Measurements from ENCODE around the gene NDUFV1.

The NDUFV1 gene

GRCh38 chr11:67576735-67577475 lies 29.8 kb upstream of the NDUFV1 start:
- 86% methylated on average over 14 of the region's 14 CpGs for WGBS
- peaks cover 11% of the 10 kb centered on the region for H3K4me1 ChIP-seq (ENCODE audit: insufficient read depth, low read length)
- no peak overlapping the region for H3K9ac ChIP-seq (ENCODE audit: low read depth, low read length)
- H3K4me3 ChIP-seq (ENCODE audit: low read length) = no peak overlapping the region
- no peaks in the 10 kb centered on the region for H3K9me3 ChIP-seq (ENCODE audit: insufficient read depth, low read depth, low read length)
- H3K27ac ChIP-seq (ENCODE audit: low read depth, low read length) = no peak overlapping the region
- H3K36me3 ChIP-seq (ENCODE audit: insufficient read depth, low read length) = no peaks in the 10 kb centered on the region
- peaks cover 6% of the 10 kb centered on the region; the same call in 1 of the 2 replicates for H3K27me3 ChIP-seq (ENCODE audit: insufficient read depth, low read length)

DNA sequence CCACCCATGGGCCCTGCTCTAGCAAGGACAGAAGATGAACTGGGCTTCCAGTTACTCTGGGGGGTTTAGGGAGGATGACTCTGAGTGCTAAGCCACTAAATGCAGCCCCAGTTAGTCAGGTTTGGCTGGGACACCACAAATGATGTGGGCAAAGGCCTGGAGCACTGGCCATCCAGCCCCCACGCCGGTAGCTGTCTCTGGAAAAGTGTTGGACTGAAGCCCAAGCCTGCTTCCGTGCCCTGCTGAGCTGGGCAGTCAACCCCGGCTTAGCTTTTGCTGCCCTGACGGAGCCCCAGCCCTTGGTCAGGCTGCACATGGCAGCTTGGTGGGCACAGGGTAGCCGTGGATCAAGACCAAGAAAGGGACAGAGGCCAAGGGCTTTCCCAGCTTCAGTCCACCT lies 28.8 kb upstream of the NDUFV1 start:
- H3K27me3 ChIP-seq (ENCODE audit: insufficient read depth, low read length) = peaks cover 8% of the 10 kb centered on the region; the same call in 1 of the 2 replicates
- H3K4me1 ChIP-seq (ENCODE audit: insufficient read depth, low read length) = peaks cover 21% of the 10 kb centered on the region

DNA sequence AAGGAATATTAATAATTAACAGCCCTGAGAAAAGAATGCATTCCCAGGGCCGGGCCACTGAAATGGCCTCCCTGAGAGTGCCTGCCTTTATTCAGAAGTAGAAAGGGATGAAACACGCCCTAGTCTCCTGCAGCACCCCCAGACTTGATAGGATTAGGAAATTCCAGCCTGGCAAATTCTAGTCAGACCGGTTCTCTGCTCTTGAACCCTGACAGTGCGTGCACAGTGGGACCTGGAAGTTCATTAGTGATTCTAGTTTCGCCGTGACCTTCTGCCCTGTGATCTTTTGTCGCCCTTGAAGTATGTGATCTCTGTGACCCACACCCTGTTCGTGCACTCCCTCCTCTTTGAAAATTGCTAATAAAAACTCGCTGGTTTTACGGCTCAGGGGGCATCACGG lies 25.3 kb upstream of the NDUFV1 start:
- WGBS = 64% methylated on average over 11 of the region's 11 CpGs
- H3K27me3 ChIP-seq (ENCODE audit: insufficient read depth, low read length) = peaks cover 5% of the 10 kb centered on the region; the same call in 1 of the 2 replicates
- peaks cover 28% of the 10 kb centered on the region for H3K4me1 ChIP-seq (ENCODE audit: insufficient read depth, low read length)
- H3K9ac ChIP-seq (ENCODE audit: low read depth, low read length) = no peak overlapping the region
- peaks cover 21% of the 10 kb centered on the region for H3K36me3 ChIP-seq (ENCODE audit: insufficient read depth, low read length)
- H3K9me3 ChIP-seq (ENCODE audit: insufficient read depth, low read depth, low read length) = peaks cover 2% of the 10 kb centered on the region; the same call in 1 of the 2 replicates
- no peak overlapping the region for H3K4me3 ChIP-seq (ENCODE audit: low read length)
- H3K27ac ChIP-seq (ENCODE audit: low read depth, low read length) = peak overlapping the region; percentile 51; the same call in 1 of the 2 replicates

More for the DNA sequence above, 28.8 kb upstream of the NDUFV1 start:
- H3K9me3 ChIP-seq (ENCODE audit: insufficient read depth, low read depth, low read length) = no peaks in the 10 kb centered on the region
- H3K9ac ChIP-seq (ENCODE audit: low read depth, low read length) = no peak overlapping the region
- 92% methylated on average over 6 of the region's 6 CpGs for WGBS
- no peaks in the 10 kb centered on the region for H3K36me3 ChIP-seq (ENCODE audit: insufficient read depth, low read length)
- H3K4me3 ChIP-seq (ENCODE audit: low read length) = no peak overlapping the region
- H3K27ac ChIP-seq (ENCODE audit: low read depth, low read length) = no peak overlapping the region

- Histone ChIP-seq H3K4me3 (ENCODE audit: low read length) (no peak overlapping the region), H3K27me3 (ENCODE audit: insufficient read depth, low read length) (peaks cover 5% of the 10 kb centered on the region; the same call in 1 of the 2 replicates), H3K9me3 (ENCODE audit: insufficient read depth, low read depth, low read length) (peaks cover 2% of the 10 kb centered on the region; the same call in 1 of the 2 replicates), H3K27ac (ENCODE audit: low read depth, low read length) (no peak overlapping the region), H3K36me3 (ENCODE audit: insufficient read depth, low read length) (peaks cover 27% of the 10 kb centered on the region), H3K9ac (ENCODE audit: low read depth, low read length) (no peak overlapping the region), H3K4me1 (ENCODE audit: insufficient read depth, low read length) (peaks cover 28% of the 10 kb centered on the region)
- WGBS = 100% methylated on average over 2 of the region's 4 CpGs
These were observed 24.7 kb upstream of the NDUFV1 start for GRCh38 chr11:67582011-67582410.

- Histone ChIP-seq H3K27ac (ENCODE audit: low read depth, low read length) (peak within 1 kb of the TSS; percentile 85), H3K9me3 (ENCODE audit: insufficient read depth, low read depth, low read length) (peaks cover 2% of the 10 kb centered on the region; the same call in 1 of the 2 replicates), H3K27me3 (ENCODE audit: insufficient read depth, low read length) (peaks cover 5% of the 10 kb centered on the region; the same call in 1 of the 2 replicates), H3K4me3 (ENCODE audit: low read length) (peak within 1 kb of the TSS; percentile 95), H3K9ac (ENCODE audit: low read depth, low read length) (peak within 1 kb of the TSS; percentile 96), H3K36me3 (ENCODE audit: insufficient read depth, low read length) (peaks cover 40% of the 10 kb centered on the region), H3K4me1 (ENCODE audit: insufficient read depth, low read length) (peaks cover 28% of the 10 kb centered on the region)
- WGBS = 2% methylated on average over 77 of the region's 81 CpGs
These were observed 23.2 kb upstream of the NDUFV1 start, which contains the start of gene GSTP1 for GRCh38 chr11:67583247-67584204. GSTP1 (plus strand) TSS chr11:67583812; CDS start chr11:67583844, 32 bp downstream.

DNA sequence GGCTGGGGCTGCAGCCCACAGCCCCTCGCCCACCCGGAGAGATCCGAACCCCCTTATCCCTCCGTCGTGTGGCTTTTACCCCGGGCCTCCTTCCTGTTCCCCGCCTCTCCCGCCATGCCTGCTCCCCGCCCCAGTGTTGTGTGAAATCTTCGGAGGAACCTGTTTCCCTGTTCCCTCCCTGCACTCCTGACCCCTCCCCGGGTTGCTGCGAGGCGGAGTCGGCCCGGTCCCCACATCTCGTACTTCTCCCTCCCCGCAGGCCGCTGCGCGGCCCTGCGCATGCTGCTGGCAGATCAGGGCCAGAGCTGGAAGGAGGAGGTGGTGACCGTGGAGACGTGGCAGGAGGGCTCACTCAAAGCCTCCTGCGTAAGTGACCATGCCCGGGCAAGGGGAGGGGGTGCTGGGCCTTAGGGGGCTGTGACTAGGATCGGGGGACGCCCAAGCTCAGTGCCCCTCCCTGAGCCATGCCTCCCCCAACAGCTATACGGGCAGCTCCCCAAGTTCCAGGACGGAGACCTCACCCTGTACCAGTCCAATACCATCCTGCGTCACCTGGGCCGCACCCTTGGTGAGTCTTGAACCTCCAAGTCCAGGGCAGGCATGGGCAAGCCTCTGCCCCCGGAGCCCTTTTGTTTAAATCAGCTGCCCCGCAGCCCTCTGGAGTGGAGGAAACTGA lies 22.4 kb upstream of the NDUFV1 start:
- Histone ChIP-seq H3K4me1 (ENCODE audit: insufficient read depth, low read length) (peaks cover 28% of the 10 kb centered on the region), H3K4me3 (ENCODE audit: low read length) (peak overlapping the region; percentile 95)

DNA sequence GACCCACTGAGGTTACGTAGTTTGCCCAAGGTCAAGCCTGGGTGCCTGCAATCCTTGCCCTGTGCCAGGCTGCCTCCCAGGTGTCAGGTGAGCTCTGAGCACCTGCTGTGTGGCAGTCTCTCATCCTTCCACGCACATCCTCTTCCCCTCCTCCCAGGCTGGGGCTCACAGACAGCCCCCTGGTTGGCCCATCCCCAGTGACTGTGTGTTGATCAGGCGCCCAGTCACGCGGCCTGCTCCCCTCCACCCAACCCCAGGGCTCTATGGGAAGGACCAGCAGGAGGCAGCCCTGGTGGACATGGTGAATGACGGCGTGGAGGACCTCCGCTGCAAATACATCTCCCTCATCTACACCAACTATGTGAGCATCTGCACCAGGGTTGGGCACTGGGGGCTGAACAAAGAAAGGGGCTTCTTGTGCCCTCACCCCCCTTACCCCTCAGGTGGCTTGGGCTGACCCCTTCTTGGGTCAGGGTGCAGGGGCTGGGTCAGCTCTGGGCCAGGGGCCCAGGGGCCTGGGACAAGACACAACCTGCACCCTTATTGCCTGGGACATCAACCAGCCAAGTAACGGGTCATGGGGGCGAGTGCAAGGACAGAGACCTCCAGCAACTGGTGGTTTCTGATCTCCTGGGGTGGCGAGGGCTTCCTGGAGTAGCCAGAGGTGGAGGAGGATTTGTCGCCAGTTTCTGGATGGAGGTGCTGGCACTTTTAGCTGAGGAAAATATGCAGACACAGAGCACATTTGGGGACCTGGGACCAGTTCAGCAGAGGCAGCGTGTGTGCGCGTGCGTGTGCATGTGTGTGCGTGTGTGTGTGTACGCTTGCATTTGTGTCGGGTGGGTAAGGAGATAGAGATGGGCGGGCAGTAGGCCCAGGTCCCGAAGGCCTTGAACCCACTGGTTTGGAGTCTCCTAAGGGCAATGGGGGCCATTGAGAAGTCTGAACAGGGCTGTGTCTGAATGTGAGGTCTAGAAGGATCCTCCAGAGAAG lies 21.6 kb upstream of the NDUFV1 start:
- peaks cover 28% of the 10 kb centered on the region for H3K4me1 ChIP-seq (ENCODE audit: insufficient read depth, low read length)
- peaks cover 45% of the 10 kb centered on the region for H3K36me3 ChIP-seq (ENCODE audit: insufficient read depth, low read length)
- peak overlapping the region; percentile 96 for H3K9ac ChIP-seq (ENCODE audit: low read depth, low read length)
- H3K4me3 ChIP-seq (ENCODE audit: low read length) = peak overlapping the region; percentile 95
- H3K27me3 ChIP-seq (ENCODE audit: insufficient read depth, low read length) = peaks cover 5% of the 10 kb centered on the region; the same call in 1 of the 2 replicates
- H3K9me3 ChIP-seq (ENCODE audit: insufficient read depth, low read depth, low read length) = peaks cover 2% of the 10 kb centered on the region; the same call in 1 of the 2 replicates
- WGBS = 84% methylated on average over 21 of the region's 21 CpGs
- H3K27ac ChIP-seq (ENCODE audit: low read depth, low read length) = peak overlapping the region; percentile 85; the same call in 1 of the 2 replicates

More for the DNA sequence above, 22.4 kb upstream of the NDUFV1 start:
- Histone ChIP-seq H3K27me3 (ENCODE audit: insufficient read depth, low read length) (peaks cover 5% of the 10 kb centered on the region; the same call in 1 of the 2 replicates), H3K9me3 (ENCODE audit: insufficient read depth, low read depth, low read length) (peaks cover 2% of the 10 kb centered on the region; the same call in 1 of the 2 replicates), H3K36me3 (ENCODE audit: insufficient read depth, low read length) (peaks cover 45% of the 10 kb centered on the region), H3K27ac (ENCODE audit: low read depth, low read length) (peak overlapping the region; percentile 85), H3K9ac (ENCODE audit: low read depth, low read length) (peak overlapping the region; percentile 96)
- 10% methylated on average over 33 of the region's 33 CpGs for WGBS

GRCh38 chr11:67585911-67586310 lies 20.8 kb upstream of the NDUFV1 start:
- H3K4me3 ChIP-seq (ENCODE audit: low read length) = no peak overlapping the region
- H3K27me3 ChIP-seq (ENCODE audit: insufficient read depth, low read length) = peaks cover 5% of the 10 kb centered on the region; the same call in 1 of the 2 replicates
- peaks cover 2% of the 10 kb centered on the region; the same call in 1 of the 2 replicates for H3K9me3 ChIP-seq (ENCODE audit: insufficient read depth, low read depth, low read length)
- WGBS = 78% methylated on average over 4 of the region's 4 CpGs
- peaks cover 26% of the 10 kb centered on the region for H3K4me1 ChIP-seq (ENCODE audit: insufficient read depth, low read length)
- H3K27ac ChIP-seq (ENCODE audit: low read depth, low read length) = peak overlapping the region; percentile 24; the same call in 1 of the 2 replicates
- H3K9ac ChIP-seq (ENCODE audit: low read depth, low read length) = no peak overlapping the region
- H3K36me3 ChIP-seq (ENCODE audit: insufficient read depth, low read length) = peaks cover 45% of the 10 kb centered on the region

DNA sequence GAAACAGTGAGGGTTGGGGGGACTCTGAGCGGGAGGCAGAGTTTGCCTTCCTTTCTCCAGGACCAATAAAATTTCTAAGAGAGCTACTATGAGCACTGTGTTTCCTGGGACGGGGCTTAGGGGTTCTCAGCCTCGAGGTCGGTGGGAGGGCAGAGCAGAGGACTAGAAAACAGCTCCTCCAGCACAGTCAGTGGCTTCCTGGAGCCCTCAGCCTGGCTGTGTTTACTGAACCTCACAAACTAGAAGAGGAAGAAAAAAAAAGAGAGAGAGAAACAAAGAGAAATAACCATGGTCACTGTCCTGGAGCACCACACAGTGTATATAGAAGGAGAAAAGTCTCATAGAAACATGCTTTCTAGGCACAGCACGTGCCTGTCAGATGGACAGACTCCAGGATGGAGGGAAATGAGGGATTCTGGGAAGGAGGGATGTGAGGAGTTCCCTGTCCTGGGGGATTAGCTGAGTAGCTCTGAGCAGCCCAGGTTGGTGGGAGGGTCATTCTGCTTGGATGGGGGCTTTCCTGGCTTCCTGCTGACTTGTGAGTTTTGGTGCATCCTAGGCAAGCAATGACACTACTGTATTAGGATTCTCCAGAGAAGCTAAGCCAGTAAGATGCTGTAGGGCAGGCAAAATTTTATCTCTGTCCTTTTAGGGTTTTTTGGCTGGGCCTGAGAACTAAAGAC lies 20.0 kb upstream of the NDUFV1 start:
- Histone ChIP-seq H3K4me3 (ENCODE audit: low read length) (no peak overlapping the region), H3K27me3 (ENCODE audit: insufficient read depth, low read length) (peaks cover 4% of the 10 kb centered on the region; the same call in 1 of the 2 replicates), H3K9me3 (ENCODE audit: insufficient read depth, low read depth, low read length) (peaks cover 2% of the 10 kb centered on the region; the same call in 1 of the 2 replicates), H3K4me1 (ENCODE audit: insufficient read depth, low read length) (peaks cover 19% of the 10 kb centered on the region), H3K36me3 (ENCODE audit: insufficient read depth, low read length) (peaks cover 45% of the 10 kb centered on the region), H3K9ac (ENCODE audit: low read depth, low read length) (no peak overlapping the region), H3K27ac (ENCODE audit: low read depth, low read length) (peak overlapping the region; percentile 24; the same call in 1 of the 2 replicates)
- WGBS = 93% methylated on average over 5 of the region's 5 CpGs
